Caki2 (cell line): ENCODE measurements around the gene NEURL3. TPM values are rescaled to one million over a fixed set of nuclear protein-coding genes. Genes with fewer than 3 reads are reported as not detected.
A peak's percentile ranks its signal among the peaks of the same experiment; 100 is the strongest.
"Not testable (repeated sequence)": the region's sequence is repeated elsewhere in the genome, so short reads cannot be mapped to it uniquely, and the experiment has no call there.

Experiments used
- DNase-seq: peaks from one replicate; pipeline ENCODE4 v3.0.0-alpha.2; 2015; ENCODE audit warnings: low read depth
- in situ Hi-C: cut with HindIII; loops from 2 replicates; pipeline ENCODE4 v1.10.0; 2016; ENCODE audit warnings: low sequenced_read_pairs, low pct_unique_long_range_greater_than_20kb, mixed read lengths
- total RNA-seq: library from RNA; depleted of rRNA; stranded (reverse); fragments of >200 nt; shearing (Covaris generic); gene quantifications from 2 replicates; pipeline ENCODE4 v1.2.3, GENCODE V29; 2014; ENCODE audit warnings: low replicate concordance

The NEURL3 gene
- total RNA-seq, 1 experiment from 2014 or later = 29.6 TPM

DNA sequence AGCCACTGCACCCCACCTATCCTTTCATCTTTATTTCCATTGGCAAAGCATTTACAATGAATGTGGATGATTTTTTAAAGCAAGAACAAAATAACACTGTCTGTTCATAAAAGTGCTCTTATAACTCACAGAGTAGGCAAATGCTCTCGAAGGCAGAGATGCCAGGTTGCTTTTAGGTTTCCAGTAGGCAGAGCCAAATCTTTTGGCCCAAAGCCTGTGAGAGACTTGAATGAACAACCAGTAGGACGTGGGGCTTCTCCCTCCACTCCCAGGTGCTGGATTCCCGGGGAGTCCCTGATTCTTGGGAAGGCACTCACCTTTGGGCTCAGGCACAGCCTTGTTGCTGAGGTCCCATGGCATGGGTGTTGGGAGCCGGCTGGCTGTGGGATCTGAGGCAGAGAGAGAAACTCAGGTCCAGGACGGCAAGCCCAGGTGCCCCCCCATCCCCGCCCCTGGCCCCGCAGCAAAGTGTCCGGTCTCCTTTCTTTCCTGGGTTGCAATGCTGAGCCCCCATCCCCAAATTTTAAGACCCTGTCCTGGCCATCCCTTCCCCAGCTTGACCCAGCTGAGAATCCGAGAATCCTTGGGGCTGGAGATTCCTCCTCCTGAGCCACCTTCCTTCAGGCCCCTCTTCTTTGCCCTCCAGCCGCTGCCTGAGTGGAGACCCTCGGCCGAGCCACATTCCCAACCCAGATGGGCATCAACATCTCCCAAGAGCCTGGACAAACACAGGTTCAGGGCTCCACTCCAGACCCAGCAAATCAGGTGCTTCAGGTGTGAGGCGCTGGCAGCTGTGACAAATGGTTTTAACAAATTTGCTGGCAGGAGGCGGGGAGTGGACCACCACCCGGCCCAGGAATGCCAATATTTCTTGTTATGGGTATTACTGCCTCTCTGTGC, 5.8 kb downstream of the NEURL3 start:
- in situ Hi-C loops = no loop called here
- DNase-seq = no peak

DNA sequence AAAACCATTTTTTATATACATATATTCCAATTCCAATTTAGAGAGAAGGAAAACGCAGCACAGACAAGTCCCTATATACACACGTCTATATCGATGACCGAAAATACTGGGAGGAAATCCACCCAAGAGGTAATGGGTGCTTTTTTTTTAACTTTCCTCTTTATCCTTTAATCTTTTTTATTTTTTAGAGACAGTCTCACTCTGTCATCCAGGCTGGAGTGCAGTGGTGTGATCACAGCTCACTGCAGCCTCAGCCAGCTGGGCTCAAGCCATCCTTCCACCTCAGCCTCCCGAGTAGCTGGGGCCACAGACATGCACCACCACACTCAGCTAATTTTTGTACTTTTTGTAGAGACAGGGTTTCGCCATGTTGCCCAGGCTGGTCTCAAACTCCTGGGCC, 6.5 kb downstream of the NEURL3 start:
- in situ Hi-C loops = not testable (repeated sequence)

DNA sequence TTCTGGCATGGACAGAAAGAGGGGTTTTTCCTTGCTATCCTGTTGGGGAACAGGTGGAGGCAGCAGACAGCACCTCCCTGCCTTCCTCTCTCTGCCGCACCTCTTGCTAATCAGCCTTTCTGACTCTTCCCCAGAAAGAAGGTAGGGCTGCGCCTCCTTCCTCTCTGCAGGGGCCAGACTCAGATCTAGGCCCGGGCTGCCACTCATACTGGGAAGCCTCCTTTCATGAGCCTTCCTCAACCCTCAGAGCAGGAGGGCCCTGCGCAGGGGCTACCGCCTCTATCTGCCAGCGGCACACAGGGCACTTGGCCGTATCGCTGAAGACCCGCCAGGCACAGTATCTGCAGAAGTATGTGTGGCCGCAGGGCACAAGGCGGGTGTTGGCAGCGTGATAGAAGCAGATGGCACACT, 7.1 kb downstream of the NEURL3 start:
- no peak for DNase-seq
- in situ Hi-C loops = no loop called here

More for the DNA sequence above, 6.5 kb downstream of the NEURL3 start:
- not testable (repeated sequence) for DNase-seq

DNA sequence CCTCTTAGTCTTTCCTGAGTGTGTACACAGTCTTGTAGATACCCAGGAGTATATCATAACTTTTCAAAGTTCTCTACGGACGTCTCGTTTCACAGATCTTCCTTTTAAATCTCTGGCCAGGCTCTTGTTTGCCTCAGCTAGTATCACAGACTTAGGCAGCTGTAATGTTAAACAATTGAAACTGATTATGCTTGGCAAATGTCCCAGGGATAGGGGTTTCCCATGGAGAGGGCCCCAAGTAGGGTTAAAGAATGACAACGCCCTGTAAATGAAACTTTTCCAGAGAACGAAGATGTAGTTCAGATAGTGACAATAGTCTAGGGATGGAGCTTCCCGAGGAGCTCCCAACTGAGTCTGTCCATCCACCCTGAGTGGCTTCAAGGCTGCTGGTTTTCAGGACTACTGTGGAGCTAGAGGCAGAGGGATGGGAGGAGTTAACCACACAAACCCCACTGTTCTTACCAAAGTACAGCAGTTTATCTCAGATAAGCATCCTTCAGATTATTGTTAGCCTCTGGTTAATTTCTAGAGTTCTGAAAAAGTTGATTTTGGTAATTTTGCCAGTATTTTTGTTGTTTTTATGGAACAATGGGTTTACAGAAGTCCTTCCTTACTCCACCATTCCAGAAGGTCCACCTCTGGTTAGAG, 9.1 kb downstream of the NEURL3 start:
- in situ Hi-C loops = no loop called here
- DNase-seq = no peak

DNA sequence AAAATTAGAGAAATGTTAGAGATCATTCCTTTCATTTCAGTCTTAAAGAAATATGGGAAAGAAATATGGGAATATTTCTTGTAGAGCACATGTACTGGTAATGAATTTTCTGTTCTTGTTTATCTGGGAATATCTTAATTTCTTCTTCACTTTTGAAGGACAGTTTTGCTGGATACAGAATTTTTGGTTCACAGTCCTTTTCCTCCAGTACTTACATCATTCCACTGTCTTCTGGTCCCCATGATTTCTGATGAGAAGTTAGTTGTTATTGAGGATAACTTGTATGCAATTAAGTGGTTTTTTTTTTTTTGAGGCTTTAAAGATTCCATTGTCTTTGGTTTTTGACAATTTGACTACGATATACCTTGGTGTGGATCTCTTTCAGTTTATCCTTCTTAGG, 11.0 kb downstream of the NEURL3 start:
- DNase-seq = no peak
- in situ Hi-C loops = no loop called here

DNA sequence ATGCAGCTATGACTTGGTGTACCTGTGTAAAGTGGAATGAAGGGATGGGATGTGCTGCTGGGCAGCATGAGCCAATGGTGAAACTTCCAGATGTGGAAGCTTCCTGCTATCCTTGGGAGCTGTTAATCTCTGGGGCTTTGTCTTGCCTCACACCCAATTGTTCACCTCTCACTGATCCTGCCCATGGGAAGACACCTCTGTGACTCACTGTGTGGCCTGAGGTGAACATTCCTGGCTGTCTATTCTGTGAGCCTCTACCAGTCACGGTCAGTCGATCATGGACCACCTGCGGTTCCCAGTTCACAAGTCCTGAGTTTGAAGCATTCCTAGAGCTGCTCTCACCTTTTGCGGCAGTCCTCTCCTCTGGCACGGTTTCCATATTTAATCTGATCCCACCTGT, 12.1 kb downstream of the NEURL3 start:
- in situ Hi-C loops = no loop called here
- peak; percentile 88 for DNase-seq

DNA sequence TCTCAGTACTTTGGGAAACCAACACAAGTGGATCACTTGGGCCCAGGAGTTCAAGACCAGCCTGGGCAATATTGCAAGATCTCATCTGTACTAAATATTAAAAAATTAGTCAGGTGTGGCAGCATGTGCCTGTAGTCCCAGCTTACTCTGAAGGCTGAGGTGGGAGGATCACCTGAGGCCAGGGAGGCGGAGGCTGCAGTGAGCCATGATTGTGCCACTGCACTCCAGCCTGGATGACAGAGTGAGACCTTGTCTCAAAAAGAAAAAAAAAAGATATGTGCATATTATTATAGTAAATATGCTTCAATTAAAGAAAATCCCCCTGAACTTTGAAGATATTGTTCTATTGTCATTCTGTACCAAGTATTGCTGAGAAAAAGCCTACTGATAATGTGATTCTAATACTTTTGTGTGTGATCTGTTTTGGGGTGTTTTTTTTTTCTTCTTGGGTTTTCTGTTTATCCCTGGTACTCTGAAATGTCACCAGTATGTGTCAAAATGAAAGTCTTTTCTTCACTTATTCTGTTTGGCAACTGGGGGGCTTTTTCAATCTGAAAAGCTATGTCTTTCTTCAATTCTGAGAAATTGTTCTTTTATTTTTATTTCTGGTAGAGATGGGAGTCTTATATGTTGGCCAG, 13.2 kb downstream of the NEURL3 start:
- in situ Hi-C loops = no loop called here
- DNase-seq = no peak

DNA sequence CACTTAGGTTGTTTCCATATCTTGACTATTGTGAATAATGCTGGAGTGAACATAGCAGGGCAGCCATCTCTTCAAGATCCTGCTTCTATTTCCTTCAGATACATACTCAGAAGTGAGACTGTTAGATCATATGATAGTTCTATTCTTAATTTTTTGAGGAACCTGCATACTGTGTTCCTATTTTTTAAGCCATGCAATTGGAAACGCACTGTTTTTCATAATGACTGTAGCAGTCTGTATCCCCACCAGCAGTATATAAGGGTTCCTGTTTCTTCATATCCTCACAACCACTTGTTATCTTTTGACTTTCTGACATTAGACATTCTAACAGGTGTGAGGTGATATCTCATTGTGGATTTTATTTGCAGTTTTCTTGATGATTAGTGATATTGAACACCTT, 15.5 kb downstream of the NEURL3 start:
- in situ Hi-C loops = no loop called here
- no peak for DNase-seq

DNA sequence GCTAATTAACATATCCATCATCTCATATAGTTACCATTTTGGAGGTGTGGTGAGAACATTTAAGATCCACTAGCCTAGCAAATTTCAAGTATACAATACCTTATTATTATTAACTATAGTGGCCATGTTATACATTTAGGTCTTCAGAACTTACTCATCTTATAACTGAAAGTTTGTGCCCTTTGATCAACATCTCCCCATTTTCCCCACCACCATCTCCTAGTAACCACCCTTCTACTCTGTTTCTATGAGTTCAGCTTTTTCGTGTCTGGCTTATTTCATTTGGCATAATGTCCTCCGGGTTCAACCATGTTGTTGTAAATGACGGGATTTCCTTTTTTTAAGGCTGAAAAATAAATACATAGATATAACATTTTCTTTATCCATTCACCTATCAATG, 15.9 kb downstream of the NEURL3 start:
- no peak for DNase-seq
- in situ Hi-C loops = no loop called here

DNA sequence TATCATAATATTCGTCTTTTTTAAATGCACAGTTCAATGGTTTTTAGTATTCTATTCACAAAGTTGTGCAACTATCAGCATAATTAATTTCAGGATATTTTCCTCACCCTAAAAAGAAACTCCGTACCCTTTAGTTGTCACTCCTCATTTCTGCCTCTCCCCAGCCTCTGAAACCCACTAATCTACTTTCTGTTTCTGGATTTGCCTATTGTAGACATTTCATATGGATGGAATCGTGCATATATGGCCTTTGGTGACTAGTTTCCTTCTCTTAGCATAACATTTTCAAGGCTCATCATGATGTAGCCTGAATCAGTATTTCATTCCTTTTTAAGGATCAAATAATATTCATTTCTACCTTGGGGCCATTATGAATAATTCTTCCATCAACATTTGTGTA, 18.5 kb downstream of the NEURL3 start:
- in situ Hi-C loops = no loop called here
- no peak for DNase-seq

DNA sequence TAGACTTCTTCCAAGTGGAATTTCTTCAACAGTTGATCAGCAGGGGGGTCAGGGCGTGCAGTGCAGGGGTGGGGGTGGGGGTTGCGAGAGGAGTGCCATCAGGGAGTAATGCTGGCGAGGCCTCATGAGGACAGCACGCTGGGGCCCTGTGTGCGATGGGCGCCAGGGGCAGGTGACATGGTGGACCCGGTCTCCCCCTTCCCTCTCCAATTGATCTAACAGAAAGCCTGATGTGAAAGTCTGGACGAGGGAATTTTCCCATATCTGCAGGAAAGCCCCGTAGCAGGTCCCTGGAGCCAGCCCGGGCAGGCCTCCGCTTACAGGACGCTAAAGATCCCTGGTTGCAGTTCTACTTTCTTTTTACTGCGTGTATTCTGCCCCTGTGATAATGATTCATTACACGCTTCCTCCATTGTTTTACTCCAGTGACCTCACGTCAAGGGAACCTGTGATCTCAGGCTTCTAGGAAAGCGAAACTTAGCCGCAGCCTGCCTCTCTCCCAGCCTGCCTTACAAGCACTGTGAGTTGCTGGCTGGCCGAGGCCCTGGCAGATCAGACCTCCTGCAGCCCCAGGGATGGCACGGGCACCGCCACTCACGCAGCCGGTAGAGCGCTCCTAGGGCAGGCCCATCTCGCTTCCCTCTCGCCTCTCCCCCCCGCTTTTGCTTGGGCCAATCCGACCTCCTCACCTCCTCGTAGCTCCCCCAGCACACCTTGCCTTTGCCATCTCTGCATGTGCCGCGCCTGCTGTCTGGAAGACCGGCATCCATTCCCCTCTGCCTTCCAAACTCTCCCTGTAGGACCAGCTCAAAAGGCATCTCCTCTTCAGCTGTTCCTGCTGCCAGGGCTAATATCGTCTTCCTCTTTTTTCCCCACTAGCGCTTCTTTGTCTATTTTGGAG, 19.2 kb downstream of the NEURL3 start:
- in situ Hi-C loops = no loop called here
- peak; percentile 87 for DNase-seq

DNA sequence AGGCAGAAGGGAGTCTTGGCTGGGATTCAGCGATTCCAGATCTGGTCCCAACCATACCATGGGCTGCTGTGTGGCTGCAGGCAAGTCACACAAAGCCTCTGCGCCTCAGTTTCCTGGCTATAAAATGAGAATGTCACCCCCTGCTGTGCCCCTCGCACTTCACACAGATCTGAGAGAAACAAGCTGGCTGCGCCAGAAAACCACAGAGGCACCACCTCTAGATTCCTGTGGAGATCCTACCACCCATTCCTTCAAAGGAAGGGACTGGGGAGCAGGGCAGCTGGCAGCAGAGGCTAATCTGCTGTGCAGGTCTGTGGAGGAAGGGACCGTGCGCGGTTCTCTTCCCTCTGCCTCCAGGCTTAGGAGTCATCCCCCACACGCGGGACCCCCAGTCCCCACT, 19.8 kb downstream of the NEURL3 start:
- in situ Hi-C loops = no loop called here
- no peak for DNase-seq

DNA sequence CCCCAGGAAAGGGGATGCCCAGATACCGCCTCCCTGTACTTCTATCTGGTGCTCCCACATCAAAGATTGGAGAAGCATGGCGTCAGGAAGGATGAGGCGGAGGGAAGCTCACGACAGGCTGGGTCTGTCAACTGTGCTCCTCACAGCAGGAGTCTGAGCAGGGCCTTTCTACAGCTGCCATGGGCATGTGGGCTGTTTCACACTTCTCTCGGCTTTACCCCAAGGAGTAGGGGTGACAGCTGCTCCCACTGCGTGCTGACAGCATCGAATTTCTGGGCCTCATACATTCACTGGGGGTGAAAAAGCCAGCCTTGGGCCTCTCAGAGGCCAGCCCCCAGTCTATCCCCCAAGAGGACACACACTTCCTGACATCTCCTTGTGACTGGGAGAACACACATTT, 21.1 kb downstream of the NEURL3 start:
- no peak for DNase-seq

DNA sequence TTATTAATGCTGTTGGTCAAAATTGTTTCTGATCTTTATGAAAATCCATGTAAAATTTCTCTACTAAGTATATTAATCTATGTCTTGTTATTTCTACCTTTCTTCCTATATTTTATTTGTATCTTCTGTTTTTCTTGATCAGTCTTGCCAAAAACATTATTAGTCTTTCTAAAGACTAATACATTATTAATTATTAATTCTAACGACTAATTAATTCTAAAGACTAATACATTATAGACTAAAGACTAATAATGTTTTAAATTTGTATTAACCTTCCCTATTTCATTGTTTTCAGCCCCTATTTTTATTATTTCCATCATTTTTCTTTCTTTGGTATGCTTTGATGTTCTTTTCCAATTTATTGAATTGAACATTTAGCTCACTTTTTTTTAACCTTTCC, 27.7 kb downstream of the NEURL3 start:
- DNase-seq = no peak
- in situ Hi-C loops = no loop called here

More for the DNA sequence above, 21.1 kb downstream of the NEURL3 start:
- in situ Hi-C loops = no loop called here

DNA sequence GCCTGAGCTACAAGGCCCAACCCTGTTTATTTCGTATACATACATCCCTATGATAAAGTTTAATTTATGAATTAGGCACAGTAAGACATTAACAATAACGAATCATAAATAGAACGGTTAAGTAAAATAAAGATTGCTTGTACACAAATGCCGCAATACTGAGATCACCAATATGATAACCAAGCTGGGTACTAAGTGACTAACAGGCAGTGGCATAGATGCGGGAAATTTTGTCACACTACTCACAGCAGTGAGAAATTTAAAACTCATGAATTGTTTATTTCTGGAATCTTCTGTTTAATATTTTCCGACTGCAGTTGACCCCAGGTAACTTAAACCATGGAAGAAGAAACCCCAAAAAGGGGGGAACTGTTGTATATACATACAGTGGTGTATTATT, 33.4 kb downstream of the NEURL3 start:
- no peak for DNase-seq
- in situ Hi-C loops = no loop called here

DNA sequence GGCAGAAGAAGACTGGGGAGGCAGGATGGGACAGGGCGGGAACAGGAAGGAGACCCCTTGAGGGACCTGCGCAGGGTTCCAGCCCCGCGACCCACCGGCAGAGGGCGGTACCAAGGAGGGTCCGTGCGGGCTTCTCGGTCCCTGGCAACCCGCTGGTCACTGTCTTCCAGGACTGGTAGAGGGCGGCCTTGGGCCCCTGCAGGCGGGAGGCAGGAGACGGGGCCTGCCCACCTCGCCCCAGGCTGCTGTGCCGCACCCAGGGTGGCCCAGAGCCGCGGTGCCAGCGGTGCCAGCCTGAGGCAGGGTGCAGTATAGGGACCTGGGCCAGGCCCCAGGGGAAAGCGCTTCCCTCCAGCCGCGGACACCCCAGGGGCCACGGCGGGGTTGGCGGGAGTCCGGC, 34.5 kb downstream of the NEURL3 start:
- DNase-seq = no peak
- in situ Hi-C loops = no loop called here

DNA sequence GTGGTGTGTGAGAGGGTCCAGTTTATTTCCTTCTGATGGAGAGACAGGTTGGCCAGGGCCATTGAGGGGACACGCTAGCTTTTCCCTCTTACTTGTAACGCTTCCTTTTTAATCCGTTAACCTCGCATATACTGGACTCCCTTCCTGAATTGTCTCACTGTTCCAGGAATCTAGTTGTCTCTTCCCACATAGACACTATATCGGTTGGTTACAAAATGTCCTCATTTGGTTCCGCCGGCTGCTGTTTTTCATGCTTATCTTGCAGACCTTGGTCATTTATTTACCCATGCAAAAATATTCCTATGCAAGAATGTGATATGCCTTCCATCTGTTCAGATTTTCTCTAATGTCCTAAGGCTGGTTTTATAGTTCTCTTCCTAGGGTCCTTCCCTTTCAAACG, 35.0 kb downstream of the NEURL3 start:
- in situ Hi-C loops = no loop called here
- DNase-seq = no peak

DNA sequence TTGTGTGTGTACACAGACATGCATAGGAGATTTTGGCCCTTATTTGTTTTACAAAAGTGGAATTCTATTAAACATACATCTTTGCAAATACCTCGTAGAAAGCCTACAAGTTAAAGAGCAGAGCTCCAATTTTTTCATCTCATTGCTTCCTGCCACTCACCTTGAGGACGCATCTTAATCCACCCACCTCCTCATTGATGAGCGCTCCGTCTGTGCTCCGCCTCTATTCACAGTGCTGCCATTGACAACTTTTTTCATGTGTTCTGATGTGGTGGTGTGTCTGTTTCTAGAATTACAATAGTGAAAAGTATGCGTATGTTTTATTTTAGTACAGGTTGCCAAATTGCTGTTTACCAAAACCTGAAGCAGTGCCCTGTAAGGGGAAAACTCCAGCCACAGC, 36.3 kb downstream of the NEURL3 start:
- in situ Hi-C loops = no loop called here
- no peak for DNase-seq
